GM12878 (cell line): ENCODE results near the gene LAMP5. TPM values are rescaled to one million over a fixed set of nuclear protein-coding genes. Genes with fewer than 3 reads are reported as not detected.
A peak's percentile ranks its signal among the peaks of the same experiment; 100 is the strongest.

Source experiments
- ATAC-seq: fragments of 200-7000 bp; cut with Tn5 transposase; 3 replicates; pipeline ENCODE4 v1.9.1; 2020; ENCODE audit warnings: mild to moderate bottlenecking, moderate library complexity
- BruUV-seq: library from RNA; stranded (reverse); fragments of 400-500 nt; replicated peaks from 2 replicates; lab custom pipeline; 2021; lab: Mats Ljungman, UMichigan
- CTCF ChIA-PET: fragments of 300-600 bp; sonication (Branson Sonifier 250); formaldehyde crosslinking; extraction: SDS; loops from one replicate; lab custom pipeline; 2021; ENCODE audit warnings: inconsistent platforms; lab: Yijun Ruan, JAX
- POLR2A ChIA-PET: fragments of 350-600 bp; formaldehyde crosslinking; extraction: SDS; loops from one replicate; lab custom pipeline; 2021; ENCODE audit warnings: inconsistent platforms; lab: Charles Lee
- RAD21 ChIA-PET: fragments of 300-600 bp; sonication (Branson Sonifier 250); formaldehyde crosslinking; loops from one replicate; lab custom pipeline; 2023; ENCODE audit warnings: antibody characterized with exemption; ENCODE audit not compliant: unreplicated experiment; lab: Charles Lee
- SMC1A ChIA-PET: fragments of 300-600 bp; sonication (Branson Sonifier 250); formaldehyde crosslinking; loops from one replicate; lab custom pipeline; 2023; ENCODE audit not compliant: unreplicated experiment, uncharacterized antibody; lab: Charles Lee
- DNase-seq: peaks from one replicate; pipeline ENCODE4 v3.0.0-alpha.2; 2011; ENCODE audit warnings: low read depth, low spot score
- FAIRE-seq: peaks from 3 replicates; lab custom pipeline; 2011; peaks lifted over from hg19 to GRCh38; lab: Jason Lieb, UNC
- H2AFZ ChIP-seq: 2 replicates; pipeline ENCODE4 v1.6.0; 2011; ENCODE audit warnings: low read depth, low read length, control low read depth; ENCODE audit not compliant: control insufficient read depth
- H3K27ac ChIP-seq: 2 replicates; pipeline ENCODE4 v1.5.1; 2011; ENCODE audit warnings: control low read depth; ENCODE audit not compliant: control insufficient read depth, insufficient read depth
- H3K27me3 ChIP-seq, 2 experiments: replicated peaks in 1 of 2; 2 replicates each; pipeline versions ENCODE4 v1.6.0 to v1.6.1; 2011; ENCODE audit warnings: low read length in 1 of 2; ENCODE audit not compliant: control insufficient read depth in 2 of 2, insufficient read depth in 2 of 2
- H3K36me3 ChIP-seq, 2 experiments: 2 replicates each; pipeline ENCODE4 v1.5.1; 2011; ENCODE audit warnings: low read length in 1 of 2; ENCODE audit not compliant: control insufficient read depth in 2 of 2, insufficient read depth in 2 of 2
- H3K4me1 ChIP-seq: 2 replicates; pipeline ENCODE4 v1.6.1; 2011; ENCODE audit warnings: mild to moderate bottlenecking, low read length, moderate library complexity, mixed read lengths; ENCODE audit not compliant: control insufficient read depth, insufficient read depth
- H3K4me2 ChIP-seq: 2 replicates; pipeline ENCODE4 v1.6.0; 2011; ENCODE audit warnings: control low read depth; ENCODE audit not compliant: control insufficient read depth, insufficient read depth
- H3K4me3 ChIP-seq: fragments of 200-600 bp; sonication (generic); 2 replicates; pipeline ENCODE4 v1.5.1; 2016
- H3K79me2 ChIP-seq: 2 replicates; pipeline ENCODE4 v1.6.0; 2011; ENCODE audit warnings: low read length; ENCODE audit not compliant: control insufficient read depth, insufficient read depth
- H3K9ac ChIP-seq: 2 replicates; pipeline ENCODE4 v1.8.0; 2011; ENCODE audit warnings: low read length, control low read depth, mixed read lengths; ENCODE audit not compliant: control insufficient read depth, insufficient read depth
- H3K9me3 ChIP-seq: replicated peaks from 3 replicates; pipeline ENCODE4 v1.5.1; 2011; ENCODE audit warnings: mild to moderate bottlenecking, low read length; ENCODE audit not compliant: control insufficient read depth, insufficient read depth
- H4K20me1 ChIP-seq: 2 replicates; pipeline ENCODE4 v1.6.0; 2011; ENCODE audit not compliant: control insufficient read depth, insufficient read depth
- FOXK2 ChIP-seq: fragments of 450-650 bp; IDR thresholded peaks from 2 replicates; pipeline ENCODE4 v1.6.1; 2017; ENCODE audit warnings: mild to moderate bottlenecking, moderate library complexity
- MXI1 ChIP-seq: fragments of 150-350 bp; IDR thresholded peaks from 2 replicates; pipeline ENCODE4 v1.6.1; 2011; ENCODE audit warnings: low read depth, mild to moderate bottlenecking, inconsistent platforms, low read length, improper control_type of control experiment
- POLR2AphosphoS5 ChIP-seq: IDR thresholded peaks from 2 replicates; pipeline ENCODE4 v1.6.1; 2011; ENCODE audit warnings: mild to moderate bottlenecking, low read length, inconsistent platforms
- SUZ12 ChIP-seq: fragments of 200-600 bp; sonication (generic); IDR thresholded peaks from one replicate; pipeline ENCODE4 v1.6.1; 2018; ENCODE audit warnings: antibody characterized with exemption, mild to moderate bottlenecking; ENCODE audit not compliant: unreplicated experiment
- ZNF622 ChIP-seq: fragments of 450-650 bp; IDR thresholded peaks from 2 replicates; pipeline ENCODE4 v1.6.1; 2017; ENCODE audit warnings: mild to moderate bottlenecking, inconsistent platforms
- ZSCAN29 ChIP-seq: fragments of 450-650 bp; IDR thresholded peaks from 2 replicates; pipeline ENCODE4 v1.6.1; 2017; ENCODE audit warnings: mild to moderate bottlenecking, moderate library complexity
- WGBS: methylation state at CpG from one replicate; pipeline ENCODE4 v1.1.6; 2016; ENCODE audit warnings: low lambda C conversion rate; ENCODE audit not compliant: insufficient replicate concordance, insufficient coverage; ENCODE audit errors: missing lambda C conversion rate; 5-methylcytosine and 5-hydroxymethylcytosine counted together
- in situ Hi-C: fragments of 300-500 bp; cut with MboI; formaldehyde crosslinking; loops from 9 replicates; pipeline ENCODE4 v1.14.3; 2018; ENCODE audit warnings: mixed read lengths
- intact Hi-C: fragments of 100-400 bp; cut with micrococcal nuclease; formaldehyde crosslinking; loops from one replicate; pipeline ENCODE4 v1.14.2; 2022; ENCODE audit not compliant: unreplicated experiment
- polyA plus RNA-seq, 11 experiments: library from polyadenylated mRNA; depleted of rRNA in 4 of 11; unstranded in 6 of 11; stranded (reverse) in 5 of 11; fragments of >200 nt; fragmentation: Nextera tagmentation in 4 of 11; fragmentation: Illumina TruSeq in 1 of 11; extraction: Ambion mirVana in 4 of 11; extraction: Trizol in 1 of 11; gene quantifications; 1 replicate in 1 of 11; 2 replicates in 10 of 11; pipeline versions ENCODE4 v1.2.1 to v1.2.3, GENCODE V29; 2011 to 2016; ENCODE audit warnings: inconsistent platforms in 2 of 11, missing spikeins in 2 of 11, low read depth in 1 of 11
- total RNA-seq, 4 experiments: library from RNA; depleted of rRNA in 3 of 4; stranded (reverse); fragments of >200 nt in 3 of 4; fragmentation: Illumina TruSeq in 1 of 4; extraction: Trizol in 1 of 4; gene quantifications; 2 replicates each; pipeline versions ENCODE4 v1.2.1 to v1.2.3, GENCODE V29; 2013 to 2021
- TF ChIP-seq, protein P1 (sequence below): IDR thresholded peaks from 2 replicates; pipeline ENCODE4 v1.6.1; 2012; ENCODE audit warnings: low read depth, low read length, improper control_type of control experiment
- TF ChIP-seq, protein P2 (sequence below): fragments of 450-650 bp; IDR thresholded peaks from 2 replicates; pipeline ENCODE4 v1.6.1; 2017; ENCODE audit warnings: mild to moderate bottlenecking, moderate library complexity

The LAMP5 gene
- total and polyA plus RNA-seq, 10 of the 15 experiments (the other 5 are each of a cell fraction or from before 2014, with no cell fraction given) = 0.10 to 0.56 (median 0.49) TPM; not detected in 1

DNA sequence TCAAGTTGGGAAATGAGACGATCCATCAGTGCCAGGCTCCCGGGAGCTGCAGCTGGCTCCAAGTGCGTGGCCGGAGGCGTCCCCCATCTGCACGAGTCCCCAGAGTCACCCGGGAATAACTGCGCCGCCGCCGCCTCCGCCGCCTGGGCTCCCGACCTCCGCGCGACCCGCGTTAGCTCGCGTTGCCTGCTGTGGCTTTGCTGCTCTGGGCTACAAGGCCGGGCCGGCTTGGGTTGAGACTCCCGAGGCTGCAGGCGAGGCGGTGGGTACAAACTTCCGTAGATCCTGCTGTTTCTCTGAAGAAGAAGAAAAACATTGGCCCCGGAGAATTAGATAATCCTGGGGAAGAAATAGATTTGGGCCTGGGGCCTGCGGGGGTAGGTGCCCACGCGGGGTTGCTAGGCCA, 7.4 kb upstream of the LAMP5 start:
- Histone ChIP-seq H2AFZ (peak overlapping the region; percentile 21; the same call in 1 of the 2 replicates), H3K27me3 (peaks cover 0 to 17% of the 10 kb centered on the region in 2 experiments; a peak in 3 of 4 replicates), H3K4me3 (peak overlapping the region; percentile 39; the same call in 1 of the 2 replicates), H3K4me1 (peaks cover 50% of the 10 kb centered on the region), H3K79me2 (no peaks in the 10 kb centered on the region; the same call in 1 of the 2 replicates), H3K9me3 (no peaks in the 10 kb centered on the region; the same call in 2 of the 3 replicates), H3K4me2 (peak overlapping the region; percentile 67), H3K36me3 (no peaks in the 10 kb centered on the region), H3K9ac (peak overlapping the region; percentile 26; the same call in 1 of the 2 replicates), H4K20me1 (no peaks in the 10 kb centered on the region)
- CTCF ChIA-PET = no interaction called here
- FAIRE-seq = no peak
- no peak for DNase-seq
- ATAC-seq = no peak
- RAD21 ChIA-PET = no interaction called here
- POLR2A ChIA-PET = no interaction called here
- in situ Hi-C loops = no loop called here
- no TSS peak for BruUV-seq
- no peak for TF ChIP-seq FOXK2
- TF ChIP-seq MXI1 = no peak
- peak; percentile 51 for TF ChIP-seq SUZ12
- TF ChIP-seq, all 136 proteins: peak for 1
- intact Hi-C loops = no loop called here
- 11% methylated on average over 26 of the region's 31 CpGs for WGBS
- SMC1A ChIA-PET = no interaction called here
- no peak overlapping the region for H3K27ac ChIP-seq

DNA sequence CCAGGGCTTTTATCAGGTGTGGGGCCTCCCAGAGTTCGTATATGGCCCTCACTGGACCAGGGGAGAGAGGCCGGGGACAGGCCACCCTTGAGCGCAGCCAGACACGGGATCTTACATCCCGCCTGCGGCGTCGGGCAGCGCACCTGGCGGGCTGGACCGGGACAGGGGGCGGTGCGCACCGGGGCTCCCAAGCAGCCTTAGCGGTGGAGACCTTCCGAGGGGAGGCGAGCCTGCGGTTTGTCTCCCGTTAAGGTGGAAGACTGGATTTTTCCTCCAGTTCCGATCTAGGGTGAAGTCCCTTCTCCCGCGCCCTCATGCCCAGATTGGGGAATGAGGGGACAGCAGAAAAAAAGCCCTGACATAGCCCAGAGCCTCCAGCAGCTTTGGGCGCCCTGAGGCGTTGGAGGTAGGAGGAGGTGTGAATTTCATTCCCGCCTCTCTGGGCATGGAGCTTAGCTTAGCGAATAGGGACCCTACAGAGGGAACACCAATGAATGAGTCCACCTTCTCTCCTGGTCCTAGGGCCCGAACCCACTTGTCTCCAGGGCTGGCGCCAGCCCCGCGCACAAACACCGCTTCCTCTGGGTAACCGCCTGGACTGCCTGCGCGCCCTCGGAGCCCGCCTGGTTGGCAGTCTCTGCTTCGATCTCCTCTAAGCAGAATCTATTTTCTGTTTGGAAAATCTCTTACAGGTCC, 6.7 kb upstream of the LAMP5 start:
- peak overlapping the region; percentile 34; the same call in 1 of the 2 replicates for H3K27ac ChIP-seq
- H3K79me2 ChIP-seq = no peaks in the 10 kb centered on the region; the same call in 1 of the 2 replicates
- H3K36me3 ChIP-seq = no peaks in the 10 kb centered on the region
- BruUV-seq = no TSS peak
- SMC1A ChIA-PET = no interaction called here
- H4K20me1 ChIP-seq = no peaks in the 10 kb centered on the region
- no peak for FAIRE-seq
- CTCF ChIA-PET = no interaction called here
- H3K9me3 ChIP-seq = no peaks in the 10 kb centered on the region; the same call in 2 of the 3 replicates
- no peak for DNase-seq
- 31% methylated on average over 37 of the region's 37 CpGs for WGBS
- no peak overlapping the region for H3K9ac ChIP-seq
- 0 out of 2 replicates have a peak overlapping the region, but pooled peaks have one; percentile 40 for H3K4me3 ChIP-seq
- intact Hi-C loops = no loop called here
- RAD21 ChIA-PET = no interaction called here
- in situ Hi-C loops = no loop called here
- H3K4me2 ChIP-seq = peak overlapping the region; percentile 67
- peaks cover 51% of the 10 kb centered on the region for H3K4me1 ChIP-seq
- H3K27me3 ChIP-seq = peaks cover 0 to 17% of the 10 kb centered on the region in 2 experiments; a peak in 3 of 4 replicates
- POLR2A ChIA-PET = no interaction called here
- ATAC-seq = no peak
- H2AFZ ChIP-seq = no peak overlapping the region
- TF ChIP-seq ZSCAN29 (no peak), POLR2AphosphoS5 (no peak), ZNF622 (no peak)
- TF ChIP-seq, protein P1, sequence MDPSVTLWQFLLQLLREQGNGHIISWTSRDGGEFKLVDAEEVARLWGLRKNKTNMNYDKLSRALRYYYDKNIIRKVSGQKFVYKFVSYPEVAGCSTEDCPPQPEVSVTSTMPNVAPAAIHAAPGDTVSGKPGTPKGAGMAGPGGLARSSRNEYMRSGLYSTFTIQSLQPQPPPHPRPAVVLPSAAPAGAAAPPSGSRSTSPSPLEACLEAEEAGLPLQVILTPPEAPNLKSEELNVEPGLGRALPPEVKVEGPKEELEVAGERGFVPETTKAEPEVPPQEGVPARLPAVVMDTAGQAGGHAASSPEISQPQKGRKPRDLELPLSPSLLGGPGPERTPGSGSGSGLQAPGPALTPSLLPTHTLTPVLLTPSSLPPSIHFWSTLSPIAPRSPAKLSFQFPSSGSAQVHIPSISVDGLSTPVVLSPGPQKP = no peak
- TF ChIP-seq, protein P2, sequence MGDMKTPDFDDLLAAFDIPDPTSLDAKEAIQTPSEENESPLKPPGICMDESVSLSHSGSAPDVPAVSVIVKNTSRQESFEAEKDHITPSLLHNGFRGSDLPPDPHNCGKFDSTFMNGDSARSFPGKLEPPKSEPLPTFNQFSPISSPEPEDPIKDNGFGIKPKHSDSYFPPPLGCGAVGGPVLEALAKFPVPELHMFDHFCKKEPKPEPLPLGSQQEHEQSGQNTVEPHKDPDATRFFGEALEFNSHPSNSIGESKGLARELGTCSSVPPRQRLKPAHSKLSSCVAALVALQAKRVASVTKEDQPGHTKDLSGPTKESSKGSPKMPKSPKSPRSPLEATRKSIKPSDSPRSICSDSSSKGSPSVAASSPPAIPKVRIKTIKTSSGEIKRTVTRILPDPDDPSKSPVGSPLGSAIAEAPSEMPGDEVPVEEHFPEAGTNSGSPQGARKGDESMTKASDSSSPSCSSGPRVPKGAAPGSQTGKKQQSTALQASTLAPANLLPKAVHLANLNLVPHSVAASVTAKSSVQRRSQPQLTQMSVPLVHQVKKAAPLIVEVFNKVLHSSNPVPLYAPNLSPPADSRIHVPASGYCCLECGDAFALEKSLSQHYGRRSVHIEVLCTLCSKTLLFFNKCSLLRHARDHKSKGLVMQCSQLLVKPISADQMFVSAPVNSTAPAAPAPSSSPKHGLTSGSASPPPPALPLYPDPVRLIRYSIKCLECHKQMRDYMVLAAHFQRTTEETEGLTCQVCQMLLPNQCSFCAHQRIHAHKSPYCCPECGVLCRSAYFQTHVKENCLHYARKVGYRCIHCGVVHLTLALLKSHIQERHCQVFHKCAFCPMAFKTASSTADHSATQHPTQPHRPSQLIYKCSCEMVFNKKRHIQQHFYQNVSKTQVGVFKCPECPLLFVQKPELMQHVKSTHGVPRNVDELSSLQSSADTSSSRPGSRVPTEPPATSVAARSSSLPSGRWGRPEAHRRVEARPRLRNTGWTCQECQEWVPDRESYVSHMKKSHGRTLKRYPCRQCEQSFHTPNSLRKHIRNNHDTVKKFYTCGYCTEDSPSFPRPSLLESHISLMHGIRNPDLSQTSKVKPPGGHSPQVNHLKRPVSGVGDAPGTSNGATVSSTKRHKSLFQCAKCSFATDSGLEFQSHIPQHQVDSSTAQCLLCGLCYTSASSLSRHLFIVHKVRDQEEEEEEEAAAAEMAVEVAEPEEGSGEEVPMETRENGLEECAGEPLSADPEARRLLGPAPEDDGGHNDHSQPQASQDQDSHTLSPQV = no peak
